GM12874 (cell line): ENCODE results near the gene RAPGEF1.

Experiments used
- TF ChIP-seq, protein P1 (sequence below): IDR thresholded peaks from 2 replicates; pipeline ENCODE4 v1.5.1; 2011; ENCODE audit warnings: low read depth, mild to moderate bottlenecking, control low read depth, low read length, moderate library complexity; ENCODE audit not compliant: insufficient read depth

Gene RAPGEF1

DNA sequence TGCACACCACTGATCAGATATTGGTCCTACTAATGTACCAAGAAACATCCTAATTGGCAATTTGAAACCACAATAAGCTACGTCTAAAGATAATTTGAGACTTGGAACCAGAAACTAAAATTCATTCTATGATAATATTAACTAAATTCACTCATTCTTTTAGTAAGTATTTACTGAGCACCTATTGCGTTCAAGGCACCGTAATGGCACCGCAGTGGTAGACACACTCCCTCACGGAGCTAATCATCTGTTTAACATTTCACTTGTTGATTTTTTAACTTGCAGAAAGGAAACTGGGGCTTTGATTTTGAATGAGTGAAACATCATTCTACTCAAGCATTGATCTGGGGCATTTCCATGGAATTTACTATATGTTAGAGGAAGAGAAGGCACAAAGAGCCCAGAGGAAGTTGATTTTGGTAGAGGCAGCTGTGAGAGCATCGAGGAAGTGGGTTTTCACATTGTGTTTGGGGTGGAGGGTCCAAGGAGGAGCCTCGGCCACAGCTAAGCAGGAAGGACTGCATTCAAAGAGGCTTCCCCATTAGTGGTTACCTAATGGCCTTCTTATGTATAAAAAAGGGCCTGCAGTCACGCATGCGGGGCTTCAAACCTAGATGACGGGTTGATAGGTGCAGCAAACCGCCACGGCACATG, 7.1 kb downstream of the RAPGEF1 start:
- TF ChIP-seq, protein P1, sequence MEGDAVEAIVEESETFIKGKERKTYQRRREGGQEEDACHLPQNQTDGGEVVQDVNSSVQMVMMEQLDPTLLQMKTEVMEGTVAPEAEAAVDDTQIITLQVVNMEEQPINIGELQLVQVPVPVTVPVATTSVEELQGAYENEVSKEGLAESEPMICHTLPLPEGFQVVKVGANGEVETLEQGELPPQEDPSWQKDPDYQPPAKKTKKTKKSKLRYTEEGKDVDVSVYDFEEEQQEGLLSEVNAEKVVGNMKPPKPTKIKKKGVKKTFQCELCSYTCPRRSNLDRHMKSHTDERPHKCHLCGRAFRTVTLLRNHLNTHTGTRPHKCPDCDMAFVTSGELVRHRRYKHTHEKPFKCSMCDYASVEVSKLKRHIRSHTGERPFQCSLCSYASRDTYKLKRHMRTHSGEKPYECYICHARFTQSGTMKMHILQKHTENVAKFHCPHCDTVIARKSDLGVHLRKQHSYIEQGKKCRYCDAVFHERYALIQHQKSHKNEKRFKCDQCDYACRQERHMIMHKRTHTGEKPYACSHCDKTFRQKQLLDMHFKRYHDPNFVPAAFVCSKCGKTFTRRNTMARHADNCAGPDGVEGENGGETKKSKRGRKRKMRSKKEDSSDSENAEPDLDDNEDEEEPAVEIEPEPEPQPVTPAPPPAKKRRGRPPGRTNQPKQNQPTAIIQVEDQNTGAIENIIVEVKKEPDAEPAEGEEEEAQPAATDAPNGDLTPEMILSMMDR: no peak

GRCh38 chr9:131732061-131732526, 7.8 kb downstream of the RAPGEF1 start:
- TF ChIP-seq, protein P1: no peak

DNA sequence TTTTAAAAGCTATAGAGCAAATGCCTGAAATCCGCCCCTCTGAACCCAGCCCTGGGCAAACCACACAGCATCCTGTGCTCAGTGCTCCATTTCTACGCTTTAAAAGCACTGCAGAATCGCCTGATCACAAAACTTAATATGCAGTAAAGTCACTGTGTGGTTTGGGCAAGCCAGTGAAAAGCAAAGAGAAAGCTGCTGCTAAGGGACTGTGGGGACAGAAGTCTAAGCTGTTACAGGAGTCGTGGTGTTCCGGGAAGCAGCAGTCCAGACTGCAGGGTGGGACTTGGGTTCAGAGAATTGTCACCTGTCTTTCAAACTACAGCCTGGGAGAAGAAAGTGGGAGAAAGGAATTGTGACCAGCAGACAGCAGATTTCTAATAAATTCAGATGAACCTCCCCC, 8.2 kb downstream of the RAPGEF1 start:
- TF ChIP-seq, protein P1: no peak

GRCh38 chr9:131731237-131731636, 8.6 kb downstream of the RAPGEF1 start:
- TF ChIP-seq, protein P1: no peak

- TF ChIP-seq, protein P1: no peak
Observed at GRCh38 chr9:131728961-131729360, 10.9 kb downstream of the RAPGEF1 start.

DNA sequence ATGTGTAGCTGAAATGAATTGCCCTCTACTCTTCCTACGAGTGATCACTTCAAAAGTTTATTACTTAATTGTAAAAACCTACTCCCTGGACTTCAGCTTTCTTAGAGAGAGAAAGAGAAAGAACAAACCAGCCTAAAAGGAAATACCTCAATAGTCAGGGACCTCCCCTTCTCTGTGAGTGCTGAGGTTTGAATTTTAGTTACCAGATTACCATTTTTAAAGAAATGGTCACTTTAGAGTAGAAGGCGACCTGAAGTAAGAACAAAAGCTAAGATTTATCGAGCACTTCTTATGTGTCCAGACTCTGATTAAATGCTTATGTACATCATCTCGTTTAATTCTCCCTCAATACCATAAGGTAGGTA, 11.3 kb downstream of the RAPGEF1 start:
- TF ChIP-seq, protein P1: no peak

DNA sequence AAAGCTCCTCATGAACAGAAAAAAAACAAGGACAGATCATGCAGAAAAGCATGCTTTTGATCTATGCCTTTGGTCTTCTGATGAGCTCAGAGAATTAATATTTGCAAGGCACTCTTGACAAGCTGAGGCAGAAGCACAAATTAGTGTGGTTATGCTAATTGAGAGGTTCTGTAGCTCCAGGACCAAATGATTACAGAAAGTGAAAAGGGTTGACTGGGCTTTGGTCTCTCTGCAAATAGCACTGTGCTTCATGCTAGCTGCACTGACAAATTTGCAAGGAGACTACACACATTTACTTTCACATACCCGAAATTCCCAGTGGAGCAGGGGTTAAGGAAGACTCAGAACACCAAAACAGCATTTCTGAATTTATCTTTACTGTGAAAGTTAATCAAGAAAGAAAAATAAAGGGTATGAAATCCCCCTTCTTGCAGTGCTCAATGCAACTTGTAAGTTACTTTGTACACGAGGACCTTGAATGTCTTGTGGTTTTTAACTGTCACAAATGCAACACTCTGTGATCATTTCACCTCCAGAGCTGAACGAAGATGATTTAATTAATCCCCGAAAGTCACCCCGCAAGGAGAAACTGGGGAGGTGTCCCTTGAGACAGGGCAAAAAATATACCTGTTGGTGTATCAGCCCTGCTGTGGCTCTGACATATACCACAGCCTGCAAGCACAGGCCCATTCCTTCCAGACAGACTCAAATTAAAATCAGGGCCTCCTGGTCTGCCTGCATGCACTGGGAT, 11.9 kb downstream of the RAPGEF1 start:
- TF ChIP-seq, protein P1: no peak
